Measurements from ENCODE around the gene SPATA22.

DNA sequence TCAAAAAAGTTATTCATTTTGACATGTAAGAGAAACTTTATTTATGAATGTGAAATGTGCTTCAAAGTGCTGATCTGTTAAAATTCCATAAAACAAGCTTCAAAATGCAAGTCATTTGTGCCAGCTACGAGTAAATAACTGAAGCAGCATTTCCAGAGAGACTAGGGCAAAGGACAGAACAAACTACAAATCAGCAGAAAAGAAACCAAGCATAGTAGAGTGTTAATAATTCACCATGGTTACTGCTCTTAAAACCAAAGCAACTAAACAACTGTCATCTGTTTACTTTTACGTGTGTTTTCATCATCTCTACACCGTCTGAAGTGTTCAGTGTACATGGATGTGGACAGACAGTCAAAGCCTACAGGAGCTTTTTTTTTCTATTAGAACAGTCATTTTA, 2.6 kb upstream of the SPATA22 start:
- TF ChIP-seq, protein P1, sequence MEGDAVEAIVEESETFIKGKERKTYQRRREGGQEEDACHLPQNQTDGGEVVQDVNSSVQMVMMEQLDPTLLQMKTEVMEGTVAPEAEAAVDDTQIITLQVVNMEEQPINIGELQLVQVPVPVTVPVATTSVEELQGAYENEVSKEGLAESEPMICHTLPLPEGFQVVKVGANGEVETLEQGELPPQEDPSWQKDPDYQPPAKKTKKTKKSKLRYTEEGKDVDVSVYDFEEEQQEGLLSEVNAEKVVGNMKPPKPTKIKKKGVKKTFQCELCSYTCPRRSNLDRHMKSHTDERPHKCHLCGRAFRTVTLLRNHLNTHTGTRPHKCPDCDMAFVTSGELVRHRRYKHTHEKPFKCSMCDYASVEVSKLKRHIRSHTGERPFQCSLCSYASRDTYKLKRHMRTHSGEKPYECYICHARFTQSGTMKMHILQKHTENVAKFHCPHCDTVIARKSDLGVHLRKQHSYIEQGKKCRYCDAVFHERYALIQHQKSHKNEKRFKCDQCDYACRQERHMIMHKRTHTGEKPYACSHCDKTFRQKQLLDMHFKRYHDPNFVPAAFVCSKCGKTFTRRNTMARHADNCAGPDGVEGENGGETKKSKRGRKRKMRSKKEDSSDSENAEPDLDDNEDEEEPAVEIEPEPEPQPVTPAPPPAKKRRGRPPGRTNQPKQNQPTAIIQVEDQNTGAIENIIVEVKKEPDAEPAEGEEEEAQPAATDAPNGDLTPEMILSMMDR (IDR thresholded peaks at IDR 0.05; ENCODE audit: low read depth, low read length, poor library complexity, severe bottlenecking): no peak
- TF ChIP-seq EZH2phosphoT487 (IDR thresholded peaks at IDR 0.05; ENCODE audit: borderline replicate concordance, low read length): no peak

Data from DOHH2 (cell line).